Retina (tissue), 1 donor: ENCODE measurements around the gene TSC22D1.
"Not testable (repeated sequence)": the region's sequence is repeated elsewhere in the genome, so short reads cannot be mapped to it uniquely, and the experiment has no call there.

Experiments
- DNase-seq: peaks from one replicate; pipeline ENCODE4 v3.0.0-alpha.2; 2016

Gene TSC22D1

GRCh38 chr13:44498502-44498901, 77.6 kb downstream of the TSC22D1 start:
- no peak for DNase-seq

DNA sequence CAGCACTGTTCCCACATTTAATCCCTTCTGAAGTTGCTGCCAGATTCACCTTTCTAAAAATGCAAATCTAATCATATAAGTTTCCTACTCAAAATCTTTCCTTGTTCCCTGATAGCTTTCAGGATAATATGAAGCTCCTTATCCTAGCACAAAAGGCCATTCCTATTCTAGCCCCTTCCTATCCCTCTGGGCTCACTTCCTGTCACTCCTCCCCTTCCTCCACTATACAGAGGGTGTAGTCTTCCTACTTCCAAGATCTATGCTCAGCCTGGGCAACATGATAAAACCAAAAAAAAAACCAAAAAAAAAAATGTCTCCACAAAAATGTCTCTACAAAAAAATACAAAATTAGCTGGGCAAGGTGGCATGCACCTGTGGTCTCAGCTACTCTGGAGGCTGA, 78.3 kb downstream of the TSC22D1 start:
- no peak for DNase-seq

GRCh38 chr13:44493213-44493812, 82.8 kb downstream of the TSC22D1 start:
- no peak for DNase-seq

DNA sequence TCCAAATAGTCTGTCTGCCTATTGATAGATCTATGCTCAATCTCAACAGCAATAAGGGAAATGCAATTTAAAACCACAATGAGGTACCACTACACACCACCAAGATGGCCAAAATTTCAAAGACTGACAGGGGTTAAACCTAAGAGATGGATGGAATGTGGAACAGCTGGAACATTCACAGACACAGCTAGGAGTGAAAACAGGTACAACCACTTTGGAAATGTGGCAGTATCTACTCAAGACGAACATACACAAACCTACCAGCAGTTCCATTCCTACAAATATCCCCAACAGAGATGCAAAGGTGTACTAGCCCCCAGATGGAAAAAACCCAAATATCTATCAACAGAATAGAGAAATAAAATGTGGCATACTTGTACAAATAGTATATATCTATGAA, 86.4 kb downstream of the TSC22D1 start:
- DNase-seq = no peak

DNA sequence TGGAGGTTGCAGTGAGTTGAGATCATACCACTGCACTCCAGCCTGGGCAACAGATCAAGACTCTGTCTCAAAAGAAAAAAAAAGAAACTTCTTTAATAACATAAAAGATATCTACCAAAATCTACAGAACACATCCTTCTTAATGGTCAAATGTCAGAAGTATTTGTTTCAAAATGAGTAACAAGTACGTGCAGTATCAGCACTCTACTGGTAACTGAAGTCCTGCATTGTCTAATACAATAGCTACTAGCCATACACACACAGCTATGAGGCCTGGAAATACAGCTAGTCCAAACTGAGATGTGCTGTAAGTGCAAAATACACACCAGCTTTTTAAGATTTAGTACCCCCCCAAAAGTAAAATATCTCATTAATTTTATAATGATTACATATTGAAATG, 88.1 kb downstream of the TSC22D1 start:
- no peak for DNase-seq

DNA sequence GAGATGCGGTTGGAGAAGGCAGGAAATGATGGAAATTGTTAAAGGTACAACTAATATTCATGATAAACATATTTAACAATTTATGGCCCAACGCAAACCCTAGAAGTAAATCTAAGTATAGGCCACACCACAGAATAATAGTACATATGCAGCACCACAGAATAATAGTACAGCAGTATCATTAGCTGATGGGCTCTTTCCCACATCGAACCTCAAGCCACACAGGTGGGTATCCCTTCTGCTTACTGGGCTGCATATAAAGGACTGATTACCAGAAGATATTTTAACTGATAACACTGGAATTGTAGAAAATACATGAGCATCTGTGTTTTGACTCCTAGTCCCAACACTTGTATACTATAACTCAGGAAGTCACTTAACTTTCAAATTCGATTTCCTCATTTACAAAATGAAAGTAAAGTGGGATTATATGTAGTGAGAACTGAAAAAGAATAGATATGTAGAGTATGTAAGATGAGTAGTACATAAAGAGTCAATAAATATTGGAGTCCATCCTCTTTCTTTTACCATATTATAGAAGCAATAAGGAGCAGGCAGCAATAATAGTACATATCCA, 91.5 kb downstream of the TSC22D1 start:
- DNase-seq = no peak

DNA sequence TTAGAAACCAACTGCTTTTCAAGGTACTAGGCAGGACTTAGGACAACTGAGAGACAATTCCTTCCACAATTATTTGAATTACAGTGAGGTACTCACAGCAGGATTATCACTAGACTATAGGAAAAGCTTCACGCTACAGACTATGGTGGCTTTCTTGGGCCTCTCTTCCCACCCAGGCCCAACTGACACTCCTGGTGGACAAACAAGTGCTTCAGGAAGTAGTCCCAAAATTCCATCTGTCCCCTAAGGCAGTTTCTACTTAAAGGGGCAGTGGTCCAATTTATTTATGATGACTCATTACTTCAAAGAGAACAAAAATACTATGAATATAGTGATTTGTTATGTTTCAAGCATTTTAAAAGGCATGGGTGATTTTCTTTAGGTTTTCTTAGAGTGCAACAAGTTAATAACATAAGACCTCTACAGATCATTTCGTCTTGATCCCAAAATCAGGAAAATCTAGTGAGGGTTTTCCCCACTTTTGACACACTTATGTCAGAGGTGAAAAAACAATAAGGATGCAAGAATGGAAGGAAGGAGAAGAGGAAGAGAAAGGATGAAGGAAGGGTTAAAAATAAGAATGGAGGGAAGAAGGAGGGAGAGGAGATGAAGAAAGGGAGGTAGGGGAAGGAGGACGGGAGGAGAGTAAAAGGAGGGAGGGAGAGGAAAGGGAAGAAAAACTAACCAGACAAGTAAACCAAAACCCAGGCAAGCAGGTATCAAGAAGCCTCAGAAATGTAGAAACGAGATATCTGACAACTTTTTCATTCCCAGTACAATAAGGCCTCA, 101.8 kb downstream of the TSC22D1 start:
- DNase-seq = no peak

DNA sequence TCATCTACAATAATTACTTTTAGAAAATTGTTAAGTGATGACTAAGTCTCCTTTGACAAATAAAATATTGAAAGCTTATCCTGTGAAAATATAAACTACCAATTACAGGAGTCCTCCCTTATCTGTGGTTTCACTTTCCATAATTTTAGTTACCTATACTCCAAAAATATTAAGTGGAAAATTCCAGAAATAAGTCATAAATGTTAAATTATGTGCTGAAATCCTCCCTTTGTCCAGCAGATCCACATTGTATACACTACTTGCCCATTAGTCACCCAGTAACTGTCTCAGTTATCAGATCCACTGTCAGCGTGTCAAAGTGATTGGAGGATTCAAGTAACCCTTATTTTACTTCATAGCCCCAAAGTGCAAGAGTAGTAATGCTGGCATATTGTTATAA, 104.4 kb downstream of the TSC22D1 start:
- no peak for DNase-seq

- no peak for DNase-seq
Observed at GRCh38 chr13:44470638-44471562, 105.2 kb downstream of the TSC22D1 start.

DNA sequence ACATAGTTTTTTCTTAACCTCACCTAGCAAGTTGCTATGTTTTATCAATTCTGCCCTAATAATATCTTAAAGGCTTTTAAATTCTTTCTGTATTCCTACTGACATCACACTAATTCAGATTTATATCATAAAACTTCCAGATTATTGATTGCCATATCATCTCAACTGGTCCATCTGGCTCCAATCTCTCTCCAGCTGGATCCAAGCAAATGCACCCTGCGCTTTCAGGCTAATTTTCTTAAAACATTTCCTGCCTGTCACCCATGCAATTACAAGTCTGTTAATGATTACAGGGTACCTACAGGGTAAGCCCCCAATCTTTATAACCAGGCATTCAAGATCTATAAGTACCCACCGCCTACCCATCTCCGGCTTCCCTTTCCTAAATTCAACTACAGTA, 107.3 kb downstream of the TSC22D1 start:
- DNase-seq = no peak

- DNase-seq = no peak
Observed at GRCh38 chr13:44465318-44465717, 110.8 kb downstream of the TSC22D1 start.

DNA sequence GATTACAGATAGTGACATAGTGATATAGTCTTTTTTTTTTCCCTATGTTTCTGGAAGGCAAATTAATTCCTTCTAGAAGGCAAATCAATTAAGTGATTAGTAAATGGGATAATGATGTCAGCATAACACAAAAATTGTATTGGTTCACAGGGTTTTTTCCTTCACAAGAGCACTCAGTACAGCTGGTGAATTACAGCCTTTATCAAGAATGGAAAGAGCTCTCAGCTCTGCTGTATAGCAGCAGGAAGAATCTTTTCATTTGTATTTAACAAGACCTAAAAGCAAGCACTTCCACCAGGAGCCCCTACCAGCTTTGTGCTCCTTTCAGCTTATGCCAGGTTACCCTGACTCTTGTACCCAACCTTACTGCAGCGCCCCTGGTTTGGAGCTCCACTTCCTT, 111.7 kb downstream of the TSC22D1 start:
- no peak for DNase-seq

- no peak for DNase-seq
Observed at GRCh38 chr13:44463759-44464158, 112.4 kb downstream of the TSC22D1 start.

- DNase-seq = no peak
Observed at GRCh38 chr13:44459674-44460073, 116.5 kb downstream of the TSC22D1 start.

- no peak for DNase-seq
Observed at GRCh38 chr13:44458313-44458975, 117.7 kb downstream of the TSC22D1 start.

- DNase-seq = not testable (repeated sequence)
Observed at GRCh38 chr13:44456212-44456611, 119.9 kb downstream of the TSC22D1 start.

- DNase-seq = no peak
Observed at GRCh38 chr13:44455769-44456168, 120.4 kb downstream of the TSC22D1 start.

GRCh38 chr13:44453881-44454280, 122.2 kb downstream of the TSC22D1 start:
- DNase-seq = no peak

- no peak for DNase-seq
Observed at GRCh38 chr13:44453069-44453468, 123.1 kb downstream of the TSC22D1 start.

DNA sequence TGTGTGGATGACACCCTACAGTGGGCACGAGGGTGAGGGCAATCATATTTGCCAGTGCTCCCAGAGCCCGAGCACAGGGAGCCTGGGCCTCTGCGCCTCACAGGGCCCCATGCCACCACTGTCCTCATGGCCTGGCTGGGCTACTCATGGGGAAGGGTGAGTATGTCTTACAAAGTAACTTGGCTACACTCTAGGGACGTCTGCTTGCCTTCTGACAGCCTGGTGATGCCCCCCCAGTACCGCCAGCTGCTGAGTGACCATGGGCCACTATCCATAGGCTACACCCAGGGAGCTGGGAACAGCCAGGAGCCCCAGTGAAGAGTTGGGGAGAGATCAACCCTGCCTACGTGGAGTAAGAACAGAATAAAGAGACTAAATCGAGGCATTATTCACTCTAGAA, 123.7 kb downstream of the TSC22D1 start:
- DNase-seq = no peak

- no peak for DNase-seq
Observed at GRCh38 chr13:44451651-44452050, 124.5 kb downstream of the TSC22D1 start.

GRCh38 chr13:44451126-44451525, 125.0 kb downstream of the TSC22D1 start:
- DNase-seq = no peak
